Left cardiac atrium (tissue), 2 donors: ENCODE results near the gene ZFP36L1. TPM values are rescaled to one million over a fixed set of nuclear protein-coding genes. Genes with fewer than 3 reads are reported as not detected.

Experiments
- total RNA-seq, 2 donors: library from RNA; stranded (reverse); fragmentation: NEBNext Ultra II Directional; extraction: Animal tissue kit (Norgen Biotek cat#: 25700); gene quantifications; one replicate each; pipeline ENCODE4 v1.2.1, GENCODE V29; 2021
- donor health status: DM: no; HTN: yes; CAD: no; lungs with severe emphysema.
- donor health status: DM: yes; HTN: yes; CAD: no.

Gene ZFP36L1
- total RNA-seq, 2 donors from 2014 or later = 89.6 to 105 TPM

Other genes starting within 250 kb of the ZFP36L1 start
- gene ACTN1, start 186.2 kb upstream of the ZFP36L1 start, total RNA-seq = 100 to 1,000 TPM; 160 to 319 TPM